GM12874 (cell line): ENCODE measurements around the gene KPNA1.

ENCODE experiments used
- CTCF ChIP-seq: IDR thresholded peaks from 2 replicates; pipeline ENCODE4 v1.5.1; 2011; ENCODE audit warnings: low read depth, mild to moderate bottlenecking, control low read depth, low read length, moderate library complexity; ENCODE audit not compliant: insufficient read depth

Gene KPNA1

DNA sequence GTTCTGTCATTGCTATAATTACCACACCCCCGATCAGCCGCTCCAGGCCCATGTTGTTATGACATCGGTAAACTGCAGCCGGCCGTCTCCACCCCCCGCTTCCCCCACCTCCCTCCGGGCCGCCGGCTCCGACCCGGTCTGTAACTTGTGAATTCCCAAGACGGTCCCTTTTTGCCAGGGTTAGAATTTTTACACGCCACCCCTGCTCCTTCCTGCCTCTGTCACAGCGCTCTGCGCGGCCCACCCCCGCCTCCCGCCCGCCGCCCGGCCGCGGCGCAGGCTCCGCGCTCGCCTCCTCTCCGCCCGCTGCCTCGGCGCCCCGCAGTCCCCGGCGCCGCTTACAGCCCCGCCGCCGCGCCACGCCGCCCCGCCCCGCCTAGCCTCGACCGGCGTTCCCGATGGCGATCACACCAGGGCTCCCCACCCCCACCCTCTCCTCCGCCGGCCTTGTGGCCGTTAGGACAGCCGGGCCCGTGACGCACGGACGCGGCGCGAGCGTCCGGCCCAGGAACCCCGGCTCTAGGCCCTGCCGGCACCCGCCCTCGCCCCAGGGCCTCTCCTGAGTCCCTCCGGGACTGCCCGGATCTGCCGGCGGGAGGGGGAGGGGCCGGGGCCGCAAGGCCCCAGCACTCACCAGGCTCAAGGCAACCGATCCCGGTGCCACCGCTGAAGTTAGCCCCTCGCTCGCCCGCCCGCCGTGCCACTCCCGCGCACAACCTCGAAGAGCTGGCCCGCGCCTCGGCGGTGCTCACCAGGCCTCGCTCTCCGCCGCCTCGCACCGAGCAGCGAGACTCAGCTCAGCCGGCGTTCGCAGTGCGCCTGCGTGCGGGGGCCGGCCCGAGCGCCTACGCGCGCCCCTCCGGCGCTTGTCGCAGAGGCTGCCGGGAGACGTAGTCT lies at the start of gene KPNA1:
Gene KPNA1 (minus strand): TSS at position 817 of the 897 bp plus-strand sequence. CDS start 18,374 bp downstream, outside the sequence.
- TF ChIP-seq CTCF, result no peak

DNA sequence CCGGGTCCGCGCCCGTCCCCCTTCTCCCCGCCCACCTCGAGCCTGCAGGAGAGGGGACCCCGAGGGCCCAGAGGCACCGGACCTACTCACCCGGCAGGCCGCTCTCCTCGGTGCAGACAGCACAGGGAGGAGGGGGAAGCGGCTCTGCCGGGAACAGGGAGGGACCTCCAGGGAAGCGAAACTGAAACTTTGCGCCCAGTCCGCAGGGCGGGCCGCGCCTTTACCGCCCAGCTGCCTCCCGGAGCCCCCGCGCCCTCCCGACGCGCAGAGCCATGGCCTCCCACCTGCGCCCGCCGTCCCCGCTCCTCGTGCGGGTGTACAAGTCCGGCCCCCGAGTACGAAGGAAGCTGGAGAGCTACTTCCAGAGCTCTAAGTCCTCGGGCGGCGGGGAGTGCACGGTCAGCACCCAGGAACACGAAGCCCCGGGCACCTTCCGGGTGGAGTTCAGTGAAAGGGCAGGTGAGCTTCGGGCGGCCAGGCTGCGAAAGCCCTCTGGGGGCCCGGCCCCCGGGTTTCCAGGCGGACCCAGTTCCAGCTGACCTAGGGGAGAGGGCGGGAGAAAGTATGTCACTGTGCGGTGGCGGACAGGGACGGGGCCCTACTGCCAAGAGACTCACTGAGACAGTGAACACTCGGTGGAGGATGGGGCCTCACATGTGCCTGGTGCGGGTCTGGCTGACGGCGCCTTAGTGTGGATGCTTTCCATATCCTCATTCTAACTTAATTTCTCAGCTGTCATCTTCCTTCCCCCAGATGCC lies 49.6 kb upstream of the KPNA1 start, which contains the start of the genes DTX3L and PARP9:
Gene DTX3L (plus strand): TSS at position 184 of the 758 bp plus-strand sequence. CDS start 89 bp downstream, at position 273.
Gene PARP9 (minus strand): TSS at position 146 of the 758 bp plus-strand sequence. CDS start 4,680 bp downstream, outside the sequence.
- no peak for TF ChIP-seq CTCF

GRCh38 chr3:122563717-122564025 lies 48.9 kb upstream of the KPNA1 start:
- no peak for TF ChIP-seq CTCF

DNA sequence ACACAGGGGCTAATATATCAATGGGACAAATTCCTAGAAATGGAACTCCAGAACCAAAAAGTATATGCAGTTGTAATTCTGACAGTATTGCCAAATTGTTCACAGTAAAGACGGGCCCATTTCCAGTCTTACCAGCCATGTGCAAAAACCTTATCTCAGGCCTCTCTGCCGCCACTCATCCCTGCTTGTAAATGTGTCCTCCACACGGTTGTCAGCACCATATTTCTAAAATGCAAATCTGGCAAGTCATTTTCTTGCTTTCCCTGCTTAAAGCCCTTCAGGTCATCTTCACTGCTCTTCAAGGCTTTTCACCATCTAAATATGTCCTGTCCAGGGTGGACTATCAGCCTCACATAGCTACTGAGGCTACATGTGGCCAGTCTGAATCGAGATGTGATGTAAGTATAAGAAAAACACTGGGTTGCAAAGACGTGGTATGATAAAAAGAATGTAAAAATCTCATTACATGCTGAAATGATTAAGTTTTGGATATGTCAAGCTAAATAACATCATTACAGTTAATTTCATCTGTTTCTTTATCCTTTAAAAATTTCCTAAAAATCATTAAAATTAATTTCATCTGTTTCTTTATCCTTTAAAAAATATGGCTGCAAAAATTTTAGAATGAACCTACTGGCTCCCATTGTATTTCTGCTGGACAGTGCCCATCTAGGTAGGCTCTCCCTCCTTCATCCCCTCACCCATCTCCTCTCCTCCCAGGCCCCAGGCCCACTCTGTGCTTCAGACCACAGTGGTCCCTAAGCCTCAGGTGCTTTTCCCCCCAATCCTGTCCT lies 48.4 kb upstream of the KPNA1 start:
- no peak for TF ChIP-seq CTCF

DNA sequence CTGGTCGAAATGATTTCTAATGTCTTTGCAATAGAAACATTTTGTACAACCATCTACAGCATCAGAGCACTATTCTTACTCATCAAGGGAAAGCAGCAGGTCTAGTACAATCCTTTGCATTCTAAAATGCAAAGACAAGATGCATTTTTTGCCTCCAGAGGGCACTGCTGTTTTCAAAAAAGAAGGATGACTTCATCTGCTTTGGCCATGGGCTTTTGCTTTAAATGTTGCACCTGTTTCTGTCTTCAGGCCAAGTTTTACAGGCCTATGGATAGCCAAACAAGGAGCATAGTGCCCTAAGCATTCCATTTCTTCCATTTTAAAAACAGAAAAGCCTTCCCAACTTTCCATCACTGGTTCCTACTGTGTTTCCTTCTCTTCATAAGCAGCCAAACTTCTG lies 45.9 kb upstream of the KPNA1 start:
- peak; percentile 53 for TF ChIP-seq CTCF

GRCh38 chr3:122559906-122560305 lies 45.2 kb upstream of the KPNA1 start:
- TF ChIP-seq CTCF, result no peak
